Activated naive CD4-positive, alpha-beta T cell treated with anti-CD3 and anti-CD28 coated beads, Interleukin-2, amount 10 ng/mL, durations not matched to agents 7 days and 5 days (primary cell): ENCODE measurements around the gene ASMTL.
"Not testable (repeated sequence)": the region's sequence is repeated elsewhere in the genome, so short reads cannot be mapped to it uniquely, and the experiment has no call there.

Experiments
- CTCF ChIA-PET: fragments of 350-600 bp; sonication (Branson Sonifier 250); formaldehyde crosslinking; loops from one replicate; lab custom pipeline; 2021; ENCODE audit warnings: antibody characterized with exemption; lab: Charles Lee
- DNase-seq: peaks from one replicate; pipeline ENCODE4 v3.0.0-alpha.2; 2020
- H3K27ac Mint-ChIP-seq: one replicate; pipeline ENCODE4 v1.8.0; 2021; ENCODE audit warnings: mild to moderate bottlenecking, moderate library complexity, mixed read lengths
- H3K27me3 Mint-ChIP-seq: one replicate; pipeline ENCODE4 v1.8.0; 2021; ENCODE audit warnings: mild to moderate bottlenecking, mixed read lengths
- H3K36me3 Mint-ChIP-seq: one replicate; pipeline ENCODE4 v1.8.0; 2021; ENCODE audit warnings: mixed read lengths
- H3K4me1 Mint-ChIP-seq: one replicate; pipeline ENCODE4 v1.8.0; 2021; ENCODE audit warnings: mixed read lengths
- H3K4me3 Mint-ChIP-seq: one replicate; pipeline ENCODE4 v1.8.0; 2021; ENCODE audit warnings: mild to moderate bottlenecking, moderate library complexity, mixed read lengths
- H3K9me3 Mint-ChIP-seq: one replicate; pipeline ENCODE4 v1.8.0; 2021; ENCODE audit warnings: mixed read lengths

The ASMTL gene

GRCh38 chrX:1487401-1487800 is 34.7 kb upstream of the ASMTL start:
- H3K27ac Mint-ChIP-seq: no peak overlapping the region
- peaks cover 65% of the 10 kb centered on the region for H3K36me3 Mint-ChIP-seq
- H3K27me3 Mint-ChIP-seq: peaks cover 3% of the 10 kb centered on the region
- H3K9me3 Mint-ChIP-seq: peaks cover 11% of the 10 kb centered on the region
- H3K4me1 Mint-ChIP-seq: peaks cover 46% of the 10 kb centered on the region
- H3K4me3 Mint-ChIP-seq: no peak overlapping the region
- CTCF ChIA-PET: no interaction called here
- DNase-seq: peak; percentile 9

GRCh38 chrX:1486749-1487361 is 34.1 kb upstream of the ASMTL start:
- H3K27me3 Mint-ChIP-seq: peaks cover 3% of the 10 kb centered on the region
- peaks cover 11% of the 10 kb centered on the region for H3K9me3 Mint-ChIP-seq
- H3K36me3 Mint-ChIP-seq: peaks cover 65% of the 10 kb centered on the region
- H3K4me1 Mint-ChIP-seq: peaks cover 46% of the 10 kb centered on the region
- no peak overlapping the region for H3K4me3 Mint-ChIP-seq
- CTCF ChIA-PET: no interaction called here
- no peak overlapping the region for H3K27ac Mint-ChIP-seq
- DNase-seq: peak; percentile 6

- Mint-ChIP-seq H3K9me3 (peaks cover 5% of the 10 kb centered on the region), H3K27me3 (peaks cover 6% of the 10 kb centered on the region), H3K4me1 (peaks cover 46% of the 10 kb centered on the region), H3K4me3 (no peak overlapping the region), H3K27ac (peak overlapping the region; percentile 38), H3K36me3 (peaks cover 62% of the 10 kb centered on the region)
- no peak for DNase-seq
- CTCF ChIA-PET: no interaction called here
Observed at GRCh38 chrX:1486177-1486576, 33.5 kb upstream of the ASMTL start.

GRCh38 chrX:1485033-1485432 is 32.3 kb upstream of the ASMTL start:
- Mint-ChIP-seq H3K4me3 (no peak overlapping the region), H3K4me1 (peaks cover 57% of the 10 kb centered on the region), H3K36me3 (peaks cover 67% of the 10 kb centered on the region), H3K9me3 (peaks cover 4% of the 10 kb centered on the region), H3K27ac (no peak overlapping the region), H3K27me3 (peaks cover 6% of the 10 kb centered on the region)
- CTCF ChIA-PET: no interaction called here
- peak; percentile 18 for DNase-seq

- Mint-ChIP-seq H3K4me3 (no peak overlapping the region), H3K27me3 (peaks cover 6% of the 10 kb centered on the region), H3K4me1 (peaks cover 61% of the 10 kb centered on the region), H3K36me3 (peaks cover 71% of the 10 kb centered on the region), H3K9me3 (peaks cover 6% of the 10 kb centered on the region), H3K27ac (peak overlapping the region; percentile 67)
- no peak for DNase-seq
- CTCF ChIA-PET: no interaction called here
Observed at GRCh38 chrX:1484638-1485019, 31.9 kb upstream of the ASMTL start.

GRCh38 chrX:1483843-1484637 is 31.3 kb upstream of the ASMTL start:
- no peak for DNase-seq
- Mint-ChIP-seq H3K27me3 (peaks cover 6% of the 10 kb centered on the region), H3K4me3 (no peak overlapping the region), H3K36me3 (peaks cover 72% of the 10 kb centered on the region), H3K9me3 (peaks cover 12% of the 10 kb centered on the region), H3K4me1 (peaks cover 67% of the 10 kb centered on the region), H3K27ac (peak overlapping the region; percentile 84)
- CTCF ChIA-PET: no interaction called here

GRCh38 chrX:1482530-1482928 is 29.8 kb upstream of the ASMTL start:
- DNase-seq, H3K27me3 Mint-ChIP-seq, CTCF ChIA-PET: not testable (repeated sequence)
- H3K4me3 Mint-ChIP-seq: peak overlapping the region; percentile 75
- H3K27ac Mint-ChIP-seq: peak overlapping the region; percentile 100
- peaks cover 72% of the 10 kb centered on the region for H3K36me3 Mint-ChIP-seq
- peaks cover 74% of the 10 kb centered on the region for H3K4me1 Mint-ChIP-seq
- peaks cover 17% of the 10 kb centered on the region for H3K9me3 Mint-ChIP-seq

GRCh38 chrX:1481636-1482529 is 29.2 kb upstream of the ASMTL start:
- DNase-seq: peak; percentile 88
- CTCF ChIA-PET: no interaction called here
- Mint-ChIP-seq H3K4me1 (peaks cover 77% of the 10 kb centered on the region), H3K4me3 (peak overlapping the region; percentile 75), H3K9me3 (peaks cover 19% of the 10 kb centered on the region), H3K27me3 (peaks cover 6% of the 10 kb centered on the region), H3K27ac (peak overlapping the region; percentile 100), H3K36me3 (peaks cover 71% of the 10 kb centered on the region)

- Mint-ChIP-seq H3K27me3 (peaks cover 6% of the 10 kb centered on the region), H3K9me3 (peaks cover 19% of the 10 kb centered on the region), H3K4me1 (peaks cover 85% of the 10 kb centered on the region), H3K36me3 (peaks cover 73% of the 10 kb centered on the region), H3K27ac (peak overlapping the region; percentile 100), H3K4me3 (peak overlapping the region; percentile 10)
- CTCF ChIA-PET: no interaction called here
- DNase-seq: peak; percentile 18
Observed at GRCh38 chrX:1480082-1480785, 27.5 kb upstream of the ASMTL start.

GRCh38 chrX:1477801-1478458 is 25.2 kb upstream of the ASMTL start:
- Mint-ChIP-seq H3K36me3 (peaks cover 84% of the 10 kb centered on the region), H3K9me3 (peaks cover 37% of the 10 kb centered on the region), H3K27me3 (peaks cover 6% of the 10 kb centered on the region), H3K27ac (peak overlapping the region; percentile 7), H3K4me1 (peaks cover 85% of the 10 kb centered on the region), H3K4me3 (no peak overlapping the region)
- CTCF ChIA-PET: no interaction called here
- DNase-seq: peak; percentile 19

- CTCF ChIA-PET: no interaction called here
- Mint-ChIP-seq H3K27me3 (peaks cover 6% of the 10 kb centered on the region), H3K27ac (no peak overlapping the region), H3K9me3 (peaks cover 37% of the 10 kb centered on the region), H3K36me3 (peaks cover 83% of the 10 kb centered on the region), H3K4me1 (peaks cover 86% of the 10 kb centered on the region), H3K4me3 (no peak overlapping the region)
- DNase-seq: no peak
Observed at GRCh38 chrX:1477229-1477628, 24.5 kb upstream of the ASMTL start.

- Mint-ChIP-seq H3K27ac (no peak overlapping the region), H3K4me1 (peaks cover 86% of the 10 kb centered on the region), H3K36me3 (peaks cover 83% of the 10 kb centered on the region), H3K27me3 (peaks cover 2% of the 10 kb centered on the region), H3K9me3 (peaks cover 41% of the 10 kb centered on the region), H3K4me3 (no peak overlapping the region)
- CTCF ChIA-PET: no interaction called here
- no peak for DNase-seq
Observed at GRCh38 chrX:1476682-1477081, 24.0 kb upstream of the ASMTL start.

- DNase-seq: peak; percentile 9
- Mint-ChIP-seq H3K36me3 (peaks cover 84% of the 10 kb centered on the region), H3K9me3 (peaks cover 41% of the 10 kb centered on the region), H3K4me3 (no peak overlapping the region), H3K27ac (no peak overlapping the region), H3K4me1 (peaks cover 85% of the 10 kb centered on the region), H3K27me3 (no peaks in the 10 kb centered on the region)
- CTCF ChIA-PET: no interaction called here
Observed at GRCh38 chrX:1475881-1476280, 23.2 kb upstream of the ASMTL start.
